Epidermal melanocyte (primary cell): ENCODE results near the gene KIF25.

Experiments used
- DNase-seq: peaks from one replicate; pipeline ENCODE4 v3.0.0; 2011; ENCODE audit warnings: low spot score; ENCODE audit not compliant: insufficient read length

Gene KIF25

DNA sequence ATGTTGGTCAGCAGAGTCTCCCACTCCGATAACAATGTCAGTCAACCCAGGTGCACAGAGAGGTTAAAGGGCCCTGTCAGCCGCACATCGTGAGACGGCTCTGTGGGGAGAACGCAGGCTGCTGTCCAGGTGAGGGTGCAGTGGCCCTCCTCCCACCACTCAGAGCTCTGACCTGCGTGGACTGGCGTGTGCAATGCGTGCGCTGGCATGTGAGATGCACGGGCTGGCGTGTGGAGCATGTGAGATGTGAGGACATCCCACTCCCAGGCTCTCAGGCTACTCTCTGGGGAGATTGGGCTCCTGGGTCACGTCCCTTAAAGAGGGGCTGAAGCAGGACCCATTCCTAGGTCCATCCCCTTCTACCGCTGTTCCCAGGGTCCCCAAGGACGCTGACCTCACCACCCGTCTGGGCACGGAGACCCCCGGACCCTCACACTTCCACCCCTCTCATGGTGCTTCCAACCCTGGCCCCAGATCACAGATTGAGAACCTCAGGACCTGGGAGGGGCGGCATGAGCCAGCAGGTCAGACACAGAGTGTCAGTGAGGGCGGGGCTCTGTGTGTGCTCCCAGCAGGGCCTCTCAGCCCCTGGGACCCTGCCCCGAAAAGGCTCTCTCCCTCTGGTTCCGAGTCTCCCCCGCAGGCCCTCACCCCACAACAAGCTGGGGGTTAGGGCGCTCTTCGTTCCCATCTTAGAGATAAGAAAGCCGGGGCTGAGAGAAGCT is 90.1 kb downstream of the KIF25 start:
- DNase-seq, result no peak

DNA sequence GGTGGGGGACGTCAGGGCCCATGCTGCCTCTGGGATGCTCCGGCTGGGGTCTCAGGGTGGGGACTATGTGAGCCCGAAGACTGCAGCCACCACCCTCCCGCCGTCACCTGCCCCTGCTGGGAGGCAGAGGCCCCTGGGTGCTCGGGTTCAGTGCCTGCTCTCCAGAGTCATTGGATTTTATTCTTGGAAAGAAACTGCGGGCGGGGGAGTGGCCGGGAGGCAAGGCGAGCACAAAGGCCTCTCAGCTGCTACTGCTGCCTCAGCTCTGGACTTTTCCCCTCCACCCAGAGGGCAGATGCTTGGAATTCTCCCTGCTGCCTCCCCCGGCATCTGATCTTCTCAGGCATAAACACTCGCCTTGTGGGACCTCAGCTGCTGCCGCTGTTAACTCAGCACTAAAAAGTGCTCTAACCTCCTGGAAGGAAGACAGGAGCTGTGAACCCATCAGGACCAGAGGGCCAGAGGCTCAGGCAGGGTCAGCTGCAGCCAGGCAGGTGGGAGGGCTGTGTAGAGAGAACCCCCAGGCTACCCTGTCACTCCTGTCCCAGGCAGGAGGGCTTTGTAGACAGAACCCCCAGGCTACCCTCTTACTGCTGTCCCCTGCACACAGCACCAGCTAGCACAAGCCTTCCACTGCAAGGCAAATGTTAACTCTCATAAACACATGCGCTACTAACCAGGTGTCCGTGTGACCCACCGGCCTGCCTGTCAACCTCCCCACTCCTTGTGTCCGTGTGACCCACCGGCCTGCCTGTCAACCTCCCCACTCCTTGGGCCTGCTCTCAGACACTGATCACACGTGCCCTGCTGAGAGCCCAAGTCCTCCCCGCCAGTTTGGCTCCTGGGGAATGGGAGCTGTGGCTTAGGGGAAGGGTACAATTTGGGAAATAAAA is 90.9 kb downstream of the KIF25 start:
- DNase-seq, result peak; percentile 98

DNA sequence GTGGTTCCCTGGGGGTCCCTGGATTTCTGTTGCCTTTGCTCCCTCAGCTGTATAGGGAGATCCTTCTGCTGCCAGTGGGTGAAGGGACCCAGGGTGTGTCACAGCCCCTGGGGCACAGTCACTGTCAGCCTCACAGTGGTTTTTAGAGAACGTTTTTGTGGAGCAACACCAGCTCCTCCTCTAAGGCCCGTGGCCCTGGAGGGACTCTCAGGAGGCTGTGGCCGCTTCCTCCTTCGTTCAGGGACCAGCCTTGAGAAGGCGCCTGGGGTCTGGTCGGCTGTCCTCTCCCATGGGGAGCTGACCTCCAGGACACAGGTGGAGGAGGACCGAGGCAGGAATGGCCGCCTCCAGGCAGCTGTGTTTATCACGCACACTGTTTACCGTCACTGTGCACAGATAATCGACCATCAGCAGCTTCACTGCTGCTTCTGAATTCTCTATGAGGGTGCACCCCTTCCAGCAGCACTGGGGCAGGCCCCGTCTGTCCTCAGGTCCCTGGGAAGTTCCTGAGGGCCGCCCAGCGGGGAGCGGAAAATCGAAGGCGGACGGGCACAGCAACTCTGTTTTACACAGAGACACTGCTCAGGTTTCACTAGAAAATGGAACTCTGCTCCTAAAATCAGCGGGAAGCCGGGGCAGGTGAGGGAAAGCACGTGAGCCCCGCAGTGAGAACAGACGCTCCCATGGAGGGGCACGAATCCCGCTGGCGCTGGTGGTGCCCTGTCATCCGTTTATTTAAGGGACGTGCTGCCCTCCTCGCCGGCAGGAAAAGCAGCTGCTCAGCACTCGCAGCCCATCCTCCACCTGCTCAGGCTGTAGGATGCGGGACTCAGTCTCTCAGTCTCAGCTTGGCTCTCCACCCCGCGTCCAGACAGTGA is 92.0 kb downstream of the KIF25 start:
- no peak for DNase-seq

DNA sequence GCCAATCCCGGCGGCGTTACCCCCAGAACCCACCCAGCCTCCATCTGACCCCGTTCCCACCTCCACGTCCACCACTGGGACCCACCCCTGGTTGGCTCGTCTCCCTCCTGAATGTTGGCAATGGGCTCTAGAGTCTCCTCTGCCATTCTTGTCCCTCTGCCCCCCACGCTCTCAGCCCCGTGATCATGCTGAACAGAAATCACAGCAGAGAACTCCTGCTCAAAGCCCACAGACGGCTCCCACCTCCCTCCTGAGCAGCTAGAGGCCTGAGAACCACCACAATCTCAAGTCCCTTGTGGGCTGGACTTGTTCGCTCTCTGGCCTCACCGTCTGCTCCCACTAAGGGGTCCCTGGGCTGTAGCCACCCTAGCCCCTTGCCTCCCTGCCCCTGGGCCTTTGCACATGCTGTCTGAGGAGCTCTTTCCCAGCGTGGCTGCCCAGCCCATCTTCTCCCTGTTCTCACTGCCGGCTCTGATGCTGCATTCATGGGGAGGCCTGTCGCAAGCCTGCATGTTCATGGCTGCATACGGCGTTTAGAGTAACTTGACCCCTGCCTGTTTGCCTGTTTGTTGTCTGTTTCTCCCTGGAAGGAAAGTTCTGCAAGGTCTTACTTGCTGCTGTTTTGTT is 92.7 kb downstream of the KIF25 start:
- no peak for DNase-seq

DNA sequence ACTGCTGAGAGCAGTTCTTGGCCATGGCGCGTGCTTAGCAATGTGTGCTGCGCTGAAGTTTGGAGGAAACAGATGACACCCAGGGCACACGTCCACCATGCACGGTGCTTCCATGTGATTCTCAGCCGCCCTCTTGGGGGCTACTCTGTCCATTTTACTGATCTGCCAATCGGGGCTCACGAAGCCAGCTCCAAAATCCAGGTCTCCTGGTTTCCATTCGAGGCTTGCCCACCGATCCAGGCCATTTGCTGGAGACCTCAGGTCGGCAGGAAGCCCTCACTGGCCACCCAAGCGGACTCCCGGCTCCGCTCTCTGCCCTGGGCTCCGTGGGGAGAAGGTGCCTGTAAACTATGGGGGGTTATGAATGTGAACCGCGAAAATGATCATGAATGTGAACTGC is 93.2 kb downstream of the KIF25 start:
- DNase-seq, result no peak

DNA sequence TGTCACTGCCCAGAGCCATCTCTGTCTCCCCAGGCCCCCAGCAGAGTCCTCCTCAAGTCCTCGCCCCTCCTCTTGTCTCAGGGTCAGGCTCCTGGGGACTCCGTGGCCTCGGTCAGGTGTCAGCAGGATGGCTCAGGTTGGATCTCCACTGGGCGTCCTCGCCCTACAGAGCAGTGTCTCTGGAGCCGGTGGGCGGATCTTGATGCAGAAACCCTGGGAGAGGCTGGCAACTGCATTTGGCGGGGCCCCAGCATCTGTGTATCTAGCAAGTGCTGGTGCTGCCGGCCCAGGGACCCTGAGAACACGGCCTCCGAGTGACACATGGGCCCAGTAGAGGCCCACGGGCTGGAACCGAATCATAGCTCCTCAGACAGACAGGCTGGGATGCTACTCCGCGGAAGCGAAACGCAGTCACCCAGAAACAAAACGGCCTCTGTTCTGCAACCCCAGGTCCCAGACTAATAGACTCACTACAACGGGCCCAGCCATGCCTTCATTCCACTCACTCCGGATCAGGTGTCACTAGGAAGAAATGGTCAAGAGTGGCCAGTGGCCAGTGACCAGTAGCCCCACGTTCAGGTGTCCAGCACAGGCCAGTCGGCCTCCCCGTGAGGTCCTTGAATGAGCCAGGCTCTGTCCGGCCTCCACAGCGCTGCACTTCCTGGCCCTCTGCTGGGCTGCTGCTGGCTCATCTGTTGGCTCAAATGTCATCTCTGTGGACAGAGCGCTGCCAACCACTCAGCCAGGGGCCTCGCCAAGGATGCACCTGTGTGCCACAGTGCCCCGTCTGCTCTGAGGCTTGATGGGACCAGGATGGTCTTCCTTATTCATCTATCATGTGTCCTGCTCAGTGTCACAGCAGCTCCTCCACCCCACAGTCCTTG is 94.2 kb downstream of the KIF25 start:
- no peak for DNase-seq

DNA sequence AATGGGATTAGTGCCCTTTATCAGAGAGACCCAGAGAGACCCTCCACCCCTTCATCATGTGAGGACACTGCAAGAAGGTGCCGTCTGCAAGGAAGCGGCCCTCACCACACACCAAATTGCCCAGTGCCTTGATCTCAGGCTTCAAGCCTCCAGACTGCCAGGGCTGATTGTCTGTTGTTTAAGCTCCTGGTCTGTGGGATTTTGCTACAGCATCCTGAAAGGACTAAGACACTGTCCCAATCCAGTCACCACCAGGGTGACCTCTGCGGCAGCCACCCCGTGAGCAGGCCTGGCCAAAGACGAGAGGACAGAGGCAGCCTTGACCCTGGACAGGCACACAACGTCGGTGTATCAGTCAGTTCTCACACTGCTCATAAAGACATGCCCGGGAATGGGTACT is 95.1 kb downstream of the KIF25 start:
- no peak for DNase-seq

DNA sequence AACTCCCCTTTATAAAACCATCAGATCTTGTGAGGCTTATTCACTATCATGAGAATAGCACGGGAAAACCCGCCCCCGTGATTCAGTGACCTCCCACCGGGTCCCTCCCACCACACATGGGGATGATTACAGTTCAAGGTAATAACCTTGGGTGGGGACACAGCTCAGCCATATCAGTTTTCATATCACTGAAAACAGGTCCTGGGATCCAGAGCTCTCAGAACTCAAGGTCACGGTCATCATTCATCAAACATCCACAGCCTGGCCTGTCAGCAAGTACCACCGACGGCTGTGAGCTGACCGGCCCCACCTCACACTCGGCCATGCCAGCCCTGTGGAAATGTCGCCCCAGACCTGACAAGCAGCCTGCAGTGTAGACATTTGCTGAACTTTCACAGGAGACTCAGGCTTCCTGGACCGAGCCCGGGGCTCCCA is 95.6 kb downstream of the KIF25 start:
- no peak for DNase-seq

DNA sequence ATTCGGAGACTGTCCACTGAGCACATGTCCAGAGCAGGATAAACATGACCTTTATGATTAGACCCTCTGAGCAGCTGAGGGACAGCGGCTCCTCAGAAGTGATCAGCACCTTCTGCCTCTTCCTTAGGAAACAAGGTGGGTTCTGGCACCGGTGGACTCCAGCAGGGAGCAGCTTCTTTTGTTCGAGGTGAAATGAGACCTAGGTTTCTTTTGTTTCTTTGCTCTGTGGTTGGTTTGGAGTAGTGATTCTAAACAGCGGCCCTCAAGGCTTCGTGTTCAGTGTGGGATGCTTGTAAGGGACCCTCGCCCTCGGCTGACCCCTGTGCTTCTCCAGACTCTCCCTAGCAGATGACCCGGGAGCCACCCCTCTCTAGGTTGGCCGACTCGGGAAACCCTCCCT is 96.2 kb downstream of the KIF25 start:
- no peak for DNase-seq
